Esophagus muscularis mucosa (tissue), 4 donors: ENCODE measurements around the gene MLST8.

Experiments
- EP300 ChIP-seq: sonication (generic); formaldehyde crosslinking; IDR thresholded peaks from one replicate; pipeline ENCODE4 v1.6.1; 2017; ENCODE audit warnings: antibody characterized with exemption
- POLR2A ChIP-seq: fragments of 450-650 bp; IDR thresholded peaks from one replicate; pipeline ENCODE4 v1.6.1; 2017; ENCODE audit warnings: antibody characterized with exemption, moderate library complexity, mild to moderate bottlenecking, low read depth
- POLR2AphosphoS5 ChIP-seq, 2 donors: sonication (generic); formaldehyde crosslinking; IDR thresholded peaks; one replicate each; pipeline ENCODE4 v1.6.1; 2017; ENCODE audit warnings: antibody characterized with exemption in 2 of 2
- TF ChIP-seq, protein P1 (sequence below), 3 experiments: fragments of 200-600 bp in 2 of 3; fragments of 450-650 bp in 1 of 3; sonication (generic) in 2 of 3; IDR thresholded peaks; one replicate each; pipeline ENCODE4 v1.5.1; 2017 to 2019; ENCODE audit warnings: antibody characterized with exemption in 3 of 3, mild to moderate bottlenecking in 2 of 3, moderate library complexity in 1 of 3

DNA sequence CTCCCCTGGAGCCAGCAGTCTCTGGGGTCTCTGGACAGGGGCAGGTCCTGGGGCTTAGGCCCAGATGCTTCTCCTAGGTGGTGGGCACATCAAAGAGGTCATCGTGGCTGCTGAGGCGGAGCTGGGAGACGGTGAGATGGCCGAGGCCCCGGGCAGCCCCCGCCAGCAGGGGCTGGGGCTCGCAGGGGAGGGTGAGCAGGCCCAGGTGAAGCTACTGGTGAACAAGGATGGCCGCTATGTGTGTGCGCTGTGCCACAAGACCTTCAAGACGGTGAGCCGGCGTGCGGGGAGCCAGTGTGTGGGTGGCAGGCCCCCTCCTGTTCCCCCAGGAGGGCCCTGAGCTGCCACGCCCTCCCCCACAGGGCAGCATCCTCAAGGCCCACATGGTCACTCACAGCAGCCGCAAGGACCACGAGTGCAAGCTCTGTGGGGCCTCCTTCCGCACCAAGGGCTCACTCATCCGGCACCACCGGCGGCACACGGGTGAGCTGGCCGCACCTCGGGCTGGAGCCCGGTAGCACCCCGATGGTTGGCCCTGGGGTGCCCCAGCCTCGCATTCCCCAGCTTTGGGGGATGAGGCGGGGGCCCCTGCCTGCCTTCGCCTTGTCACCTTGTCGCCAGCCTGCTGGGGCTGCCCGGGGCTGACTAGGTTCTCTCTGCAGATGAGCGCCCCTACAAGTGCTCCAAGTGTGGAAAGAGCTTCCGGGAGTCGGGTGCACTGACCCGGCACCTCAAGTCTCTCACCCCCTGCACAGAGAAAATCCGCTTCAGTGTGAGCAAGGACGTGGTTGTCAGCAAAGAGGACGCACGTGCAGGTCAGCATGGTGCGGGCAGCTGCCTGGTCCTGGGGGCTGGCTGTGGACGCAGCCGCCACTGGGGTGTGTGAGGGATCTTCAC lies 27.1 kb downstream of the MLST8 start:
- TF ChIP-seq, protein P1, sequence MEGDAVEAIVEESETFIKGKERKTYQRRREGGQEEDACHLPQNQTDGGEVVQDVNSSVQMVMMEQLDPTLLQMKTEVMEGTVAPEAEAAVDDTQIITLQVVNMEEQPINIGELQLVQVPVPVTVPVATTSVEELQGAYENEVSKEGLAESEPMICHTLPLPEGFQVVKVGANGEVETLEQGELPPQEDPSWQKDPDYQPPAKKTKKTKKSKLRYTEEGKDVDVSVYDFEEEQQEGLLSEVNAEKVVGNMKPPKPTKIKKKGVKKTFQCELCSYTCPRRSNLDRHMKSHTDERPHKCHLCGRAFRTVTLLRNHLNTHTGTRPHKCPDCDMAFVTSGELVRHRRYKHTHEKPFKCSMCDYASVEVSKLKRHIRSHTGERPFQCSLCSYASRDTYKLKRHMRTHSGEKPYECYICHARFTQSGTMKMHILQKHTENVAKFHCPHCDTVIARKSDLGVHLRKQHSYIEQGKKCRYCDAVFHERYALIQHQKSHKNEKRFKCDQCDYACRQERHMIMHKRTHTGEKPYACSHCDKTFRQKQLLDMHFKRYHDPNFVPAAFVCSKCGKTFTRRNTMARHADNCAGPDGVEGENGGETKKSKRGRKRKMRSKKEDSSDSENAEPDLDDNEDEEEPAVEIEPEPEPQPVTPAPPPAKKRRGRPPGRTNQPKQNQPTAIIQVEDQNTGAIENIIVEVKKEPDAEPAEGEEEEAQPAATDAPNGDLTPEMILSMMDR (IDR thresholded peaks at IDR 0.05) = no peak
- TF ChIP-seq POLR2AphosphoS5 (IDR thresholded peaks at IDR 0.05) (no peak), POLR2A (no peak), EP300 (no peak)
